Fibroblast of skin of left quadriceps (primary cell): ENCODE data around the gene C19orf47.
"Not testable (repeated sequence)": the region's sequence is repeated elsewhere in the genome, so short reads cannot be mapped to it uniquely, and the experiment has no call there.

Experiments used
- DNase-seq, 2 experiments: peaks; one replicate each; pipeline ENCODE4 v3.0.0-alpha.2; 2013; ENCODE audit warnings: low read depth in 2 of 2

The C19orf47 gene

DNA sequence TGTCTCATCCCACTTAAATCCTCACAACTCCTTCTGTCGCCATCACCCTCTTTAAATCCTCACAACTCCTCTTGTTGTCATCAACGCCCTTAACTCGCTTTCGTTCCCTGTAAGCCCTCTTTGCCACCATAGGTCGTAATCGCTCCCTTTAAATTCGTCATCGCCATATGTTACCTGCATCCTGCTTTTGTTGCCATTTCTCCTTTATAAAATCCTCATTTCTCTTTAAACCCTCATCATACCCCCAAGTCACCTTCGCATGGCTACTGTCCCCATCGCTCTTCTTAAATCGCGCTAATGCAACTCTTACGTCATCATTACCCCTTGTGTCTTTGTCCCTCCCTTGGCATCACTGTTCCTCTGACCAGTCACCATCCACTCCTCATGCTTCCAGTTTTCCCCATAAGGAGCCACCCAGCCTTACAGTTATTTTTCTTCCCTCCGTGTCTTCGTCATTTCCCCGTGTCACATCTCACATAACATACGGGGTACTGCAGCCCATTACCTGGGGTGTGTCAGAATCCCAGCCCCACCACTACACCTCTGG lies 837 bp upstream of the C19orf47 start:
- no peak for DNase-seq

DNA sequence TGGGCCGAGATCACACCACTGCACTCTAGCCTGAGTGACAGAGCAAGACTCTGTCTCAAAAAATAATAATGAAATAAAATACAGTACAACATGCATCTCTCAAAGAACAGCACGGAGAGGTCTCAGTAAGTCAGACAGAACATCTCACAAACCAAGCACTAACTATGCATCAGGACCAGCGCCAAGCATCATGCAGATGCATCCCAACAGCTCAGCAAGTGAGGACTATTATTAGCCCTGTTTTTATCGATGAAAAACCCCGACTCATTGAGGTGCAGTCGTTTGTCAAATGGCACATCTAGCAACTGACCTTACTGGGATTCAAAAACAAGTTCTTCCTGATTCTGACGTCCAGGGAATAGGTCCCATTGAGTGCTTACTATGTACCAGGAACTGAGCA lies 3.8 kb downstream of the C19orf47 start:
- DNase-seq, result no peak

DNA sequence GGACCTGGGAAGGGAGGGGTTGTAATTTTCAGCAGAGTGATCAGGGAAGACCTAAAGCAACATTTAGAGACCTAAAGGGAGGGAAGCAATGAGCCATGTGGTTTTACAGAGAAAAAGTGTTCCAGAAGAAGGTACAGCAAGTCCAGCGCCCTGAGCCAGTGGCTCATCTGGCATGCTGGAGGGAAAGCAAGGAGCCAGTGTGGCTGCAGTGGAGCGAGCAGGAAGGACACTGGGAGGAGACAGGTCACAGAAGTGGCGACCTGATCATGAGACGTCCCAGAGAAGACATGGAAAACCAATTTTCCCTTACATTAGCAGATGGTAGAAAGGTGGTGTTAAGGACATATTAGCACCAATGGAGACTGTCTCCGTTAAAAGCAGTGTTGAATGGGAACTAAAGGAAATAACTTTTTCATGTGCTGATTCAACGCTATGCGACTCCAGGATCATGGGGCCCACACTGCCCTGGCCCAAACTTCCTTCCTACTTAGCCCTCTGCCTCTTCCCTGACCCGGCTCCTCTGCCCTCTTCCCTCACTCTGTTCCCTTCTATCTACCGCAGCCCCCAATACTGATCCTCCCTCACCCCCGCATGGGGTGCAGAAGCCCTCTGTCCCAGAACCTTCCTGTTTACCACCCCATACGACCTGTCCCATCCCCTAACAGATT lies 5.4 kb downstream of the C19orf47 start:
- DNase-seq, result no peak

DNA sequence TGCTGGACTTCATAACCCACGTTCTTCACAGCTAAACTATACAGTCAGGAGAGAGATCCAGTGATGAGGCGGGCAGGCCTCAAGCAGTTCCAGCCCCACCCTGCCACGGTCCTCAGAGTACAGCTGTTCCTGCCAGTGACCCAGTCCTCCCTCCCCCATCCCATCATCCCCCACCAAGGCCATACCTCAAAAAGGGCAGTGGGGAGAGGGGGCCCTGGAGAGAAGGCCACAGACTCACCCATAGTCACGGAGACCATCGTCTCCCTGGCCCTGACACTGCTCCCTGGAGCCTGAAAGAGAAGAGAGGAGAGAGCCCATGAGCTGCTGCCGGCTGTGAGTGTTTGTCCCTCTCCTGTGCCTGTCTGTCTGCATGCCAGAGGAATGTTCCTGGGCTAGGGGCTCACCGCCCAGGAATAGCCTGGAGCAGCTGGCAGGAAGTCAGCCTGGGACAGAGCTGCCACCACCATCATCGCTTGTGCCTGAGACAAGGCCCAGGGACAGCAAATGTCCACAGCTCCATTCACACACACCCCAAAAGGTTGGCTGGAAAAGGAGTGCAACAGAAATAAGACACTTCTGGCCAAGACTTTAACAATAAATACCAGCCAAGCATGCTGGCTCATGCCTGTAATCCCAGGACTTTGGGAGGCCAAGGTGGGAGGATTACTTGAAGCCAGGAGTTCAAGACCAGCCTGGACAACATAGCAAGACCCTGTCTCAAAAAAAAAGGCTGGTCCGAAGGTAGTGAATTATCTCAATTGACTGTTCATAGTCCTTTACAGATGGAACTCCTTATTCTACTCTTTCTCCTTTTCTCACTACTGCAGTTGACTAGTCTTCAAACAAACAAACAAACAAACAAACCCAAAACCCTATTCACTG lies 6.4 kb downstream of the C19orf47 start:
- DNase-seq, result no peak

DNA sequence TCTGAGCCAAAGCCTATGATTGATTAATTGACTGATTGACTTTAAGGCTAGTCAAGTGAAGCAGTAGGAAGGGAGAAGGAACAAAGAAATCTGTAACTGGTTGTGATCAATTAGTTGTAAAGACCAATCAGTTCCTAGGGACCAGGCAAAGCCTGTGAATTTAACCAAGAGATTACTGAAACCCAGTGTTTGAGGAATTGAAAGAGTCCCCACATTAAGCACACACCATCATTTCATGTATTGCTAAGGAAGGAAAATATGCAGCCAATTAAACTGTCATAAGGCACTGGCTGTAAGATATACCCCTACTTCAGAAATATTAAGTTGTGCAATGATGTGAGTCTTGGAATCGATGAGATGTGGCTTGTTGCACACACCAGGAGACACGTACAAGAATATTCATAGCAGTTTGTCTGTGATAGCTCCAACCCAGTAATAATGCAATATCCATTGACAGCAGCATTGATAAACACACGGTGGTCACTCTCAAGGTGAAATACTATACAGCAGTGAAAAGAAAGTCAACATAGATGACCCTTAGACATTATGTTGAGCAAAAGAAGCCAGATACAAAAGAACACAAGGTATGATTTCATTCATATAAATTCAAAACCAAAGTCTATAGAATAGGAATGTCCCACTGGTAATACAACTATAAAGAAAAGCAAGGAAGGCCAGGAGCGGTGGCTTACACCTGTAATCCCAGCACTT lies 9.0 kb downstream of the C19orf47 start:
- DNase-seq, result no peak

DNA sequence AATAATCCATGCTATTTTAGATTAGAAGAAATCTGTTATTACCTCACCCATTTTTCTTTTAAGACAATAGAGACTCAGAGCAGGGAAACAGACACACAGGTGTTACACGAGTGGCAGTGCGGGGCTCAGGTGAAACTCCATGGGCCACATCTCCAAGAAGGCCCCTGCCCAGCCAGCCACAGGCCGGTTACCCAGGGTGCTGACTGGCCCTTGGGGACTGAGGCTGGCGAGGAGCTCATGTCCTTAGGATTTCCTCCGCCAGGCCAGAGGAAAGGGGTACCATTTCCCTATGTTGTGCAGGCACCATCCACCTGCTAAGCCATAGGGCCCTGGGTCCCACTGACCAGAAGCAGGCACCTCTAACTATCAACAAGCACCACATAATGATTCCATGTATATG lies 10.6 kb downstream of the C19orf47 start:
- DNase-seq, result no peak

DNA sequence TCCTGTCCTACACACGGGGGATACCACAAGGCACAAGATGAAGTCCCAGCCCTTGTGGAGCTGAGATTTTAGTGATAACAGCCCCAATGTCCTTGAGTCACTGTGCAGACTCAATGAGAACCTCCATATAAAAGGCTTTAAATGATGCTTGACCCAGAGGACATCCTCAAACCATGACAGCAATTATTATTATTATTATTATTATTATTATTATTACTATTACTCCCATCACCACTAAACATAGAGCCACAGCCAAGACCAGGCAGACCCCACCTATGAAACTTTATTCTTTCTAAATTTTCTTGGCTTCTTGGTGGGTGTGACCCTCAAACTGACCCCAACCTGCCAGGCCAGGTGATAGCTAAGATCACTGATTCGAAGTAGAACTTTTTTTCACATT lies 11.1 kb downstream of the C19orf47 start:
- no peak for DNase-seq

DNA sequence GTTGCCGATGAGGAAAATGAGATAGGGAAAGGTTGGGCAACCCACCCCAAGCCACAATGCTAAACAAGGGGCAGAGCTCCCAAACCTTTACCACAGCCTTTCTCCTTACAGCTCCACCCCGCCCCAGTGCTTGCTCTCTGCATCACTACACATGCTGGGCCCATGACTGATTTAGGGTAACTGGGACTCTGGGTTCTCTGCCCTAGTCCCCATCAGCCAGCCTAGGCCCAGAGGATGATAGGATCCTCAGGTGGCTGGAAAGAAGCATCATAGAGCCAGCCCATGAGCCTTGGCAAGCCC lies 11.6 kb downstream of the C19orf47 start:
- no peak for DNase-seq

DNA sequence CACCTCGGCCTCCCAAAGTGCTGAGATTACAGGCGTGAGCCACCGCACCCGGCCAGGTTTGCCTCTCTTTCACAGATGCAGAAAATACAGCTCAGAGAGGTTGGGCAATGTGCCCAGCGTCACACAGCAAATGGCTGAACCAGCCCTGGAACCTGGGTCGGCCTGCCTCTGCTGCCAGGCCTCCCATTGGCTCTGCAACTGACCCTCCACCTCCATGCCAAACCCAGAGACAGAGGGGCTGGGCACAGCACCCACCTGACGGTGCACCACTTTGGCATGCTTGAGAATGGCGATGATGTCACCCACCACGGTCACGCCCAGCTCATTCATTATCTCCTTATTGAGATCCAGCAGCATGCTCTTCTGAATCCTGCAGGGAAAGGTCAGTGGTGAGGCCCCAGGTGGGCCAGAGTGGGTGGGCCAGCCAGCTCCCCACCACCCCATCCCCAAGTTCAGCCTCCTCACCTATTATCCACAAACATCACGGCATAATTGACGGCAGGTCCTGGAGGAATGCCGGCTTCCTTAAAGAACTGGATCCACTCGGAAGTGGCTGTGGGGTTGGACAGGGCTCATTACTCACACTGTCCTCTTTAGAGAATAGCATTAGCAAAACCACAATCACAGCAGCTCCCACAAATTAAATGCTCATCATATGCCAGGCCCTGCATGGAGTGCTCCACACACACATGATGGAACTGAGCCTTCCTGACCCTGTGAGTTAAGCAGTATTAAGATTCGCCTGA lies 12.2 kb downstream of the C19orf47 start:
- DNase-seq, result no peak

DNA sequence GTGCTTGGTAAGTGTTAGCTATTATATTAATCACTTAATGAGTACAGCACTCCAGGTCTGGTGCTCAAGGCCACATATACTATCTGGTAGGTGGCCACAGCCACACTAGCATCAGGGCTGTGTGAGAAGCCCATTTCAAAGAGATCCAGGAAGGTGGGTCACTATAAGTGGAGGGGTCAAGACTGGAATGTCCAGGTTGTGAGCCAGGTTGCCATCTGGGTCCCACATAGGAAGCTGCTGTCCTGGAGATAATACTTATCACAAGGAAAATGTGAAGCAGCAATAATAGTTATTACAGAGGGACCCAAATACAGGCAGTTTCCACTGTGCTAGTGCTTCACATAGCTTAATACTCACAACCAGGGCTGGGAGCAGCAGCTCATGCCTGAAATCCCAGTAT lies 13.1 kb downstream of the C19orf47 start:
- no peak for DNase-seq

DNA sequence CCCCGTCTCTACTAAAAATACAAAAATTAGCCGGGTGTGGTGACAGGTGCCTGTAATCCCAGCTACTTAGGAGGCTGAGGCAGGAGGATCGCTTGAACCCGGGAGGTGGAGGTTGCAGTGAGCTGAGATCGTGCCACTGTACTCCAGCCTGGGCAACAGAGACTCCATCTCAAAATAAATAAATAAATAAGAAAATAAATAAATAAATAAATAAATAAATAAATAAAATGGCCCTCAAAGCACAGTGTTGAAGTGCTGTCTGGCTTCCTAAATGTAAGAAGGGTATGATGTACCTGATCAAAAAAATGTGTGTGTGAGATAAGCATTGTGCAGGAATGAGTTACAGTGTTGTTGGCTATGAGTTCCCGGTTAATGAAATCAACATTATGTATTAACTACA lies 15.1 kb downstream of the C19orf47 start:
- DNase-seq, result not testable (repeated sequence)

DNA sequence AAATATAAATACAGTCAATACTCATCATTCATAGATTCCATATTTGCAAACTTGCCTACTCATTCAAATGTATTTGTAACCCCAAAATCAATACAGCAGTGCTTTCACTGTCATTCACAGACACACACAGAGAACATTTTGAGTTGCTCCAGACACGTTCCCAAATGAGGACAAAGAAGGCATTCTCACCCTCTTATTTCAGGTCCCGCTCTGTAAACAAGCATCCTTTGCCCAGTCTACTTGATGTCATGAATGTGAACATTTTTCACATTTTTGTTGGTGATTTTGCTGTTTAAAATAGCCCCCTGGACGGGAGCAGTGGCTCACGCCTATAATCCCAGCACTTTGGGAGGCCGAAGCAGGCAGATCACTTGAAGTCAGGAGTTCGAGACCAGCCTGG lies 15.5 kb downstream of the C19orf47 start:
- no peak for DNase-seq

DNA sequence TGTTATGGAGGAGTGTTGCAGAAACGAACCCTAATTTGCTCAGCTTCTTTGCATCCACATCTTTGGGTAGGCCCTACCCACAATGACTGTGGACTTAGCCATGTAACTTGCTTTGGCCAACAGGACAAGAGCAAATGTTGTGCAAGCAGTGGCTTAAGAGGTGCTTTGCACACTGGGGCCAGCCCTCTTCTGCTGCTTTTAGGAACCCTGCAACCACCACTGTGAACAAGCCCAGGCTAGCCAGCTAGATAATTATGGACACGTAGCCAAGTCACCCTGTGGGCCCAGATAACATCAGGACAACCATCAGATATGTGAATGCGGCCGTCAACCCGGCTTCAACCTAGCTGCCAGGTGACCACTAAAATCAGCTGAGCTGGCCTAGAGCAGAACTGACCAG lies 17.1 kb downstream of the C19orf47 start:
- no peak for DNase-seq

DNA sequence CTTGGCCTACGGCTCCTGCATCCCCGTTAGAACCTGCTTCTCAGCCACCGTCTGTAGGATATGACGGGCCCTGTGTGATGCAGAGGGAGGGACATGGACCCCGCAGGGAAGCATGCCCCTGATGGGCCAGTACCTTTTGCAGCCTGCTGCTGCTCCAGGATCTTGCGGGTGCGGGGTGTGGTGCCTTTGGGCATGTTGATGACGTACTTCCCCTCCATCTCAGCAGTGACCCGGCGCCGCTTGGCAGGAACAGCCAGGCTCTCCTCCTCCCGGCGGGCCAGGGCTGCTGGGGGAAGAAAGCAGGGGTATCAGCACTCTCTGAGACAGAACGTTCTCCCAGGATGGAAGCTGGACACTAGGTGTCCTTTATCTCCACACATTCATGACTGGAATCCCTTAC lies 22.0 kb downstream of the C19orf47 start:
- no peak for DNase-seq

DNA sequence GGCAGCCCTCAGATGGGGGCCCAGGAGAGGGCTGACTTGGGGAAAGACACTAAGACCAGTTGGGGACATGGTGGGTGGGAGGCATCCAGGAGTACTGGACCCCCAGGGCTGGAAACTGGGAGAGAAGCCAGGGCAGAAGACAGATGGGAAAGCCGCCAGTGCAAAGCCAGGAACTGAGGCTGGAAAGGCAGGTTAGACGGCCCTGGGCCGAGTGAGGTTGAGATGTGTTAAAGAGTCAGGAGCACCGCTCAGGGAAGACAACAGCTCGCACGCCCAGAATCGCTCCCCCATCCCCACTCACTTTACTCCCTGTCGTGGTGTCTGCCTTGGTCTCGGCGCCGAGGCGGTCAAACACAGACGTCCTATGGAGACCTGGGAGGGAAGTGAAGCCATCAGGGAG lies 24.5 kb downstream of the C19orf47 start:
- no peak for DNase-seq

DNA sequence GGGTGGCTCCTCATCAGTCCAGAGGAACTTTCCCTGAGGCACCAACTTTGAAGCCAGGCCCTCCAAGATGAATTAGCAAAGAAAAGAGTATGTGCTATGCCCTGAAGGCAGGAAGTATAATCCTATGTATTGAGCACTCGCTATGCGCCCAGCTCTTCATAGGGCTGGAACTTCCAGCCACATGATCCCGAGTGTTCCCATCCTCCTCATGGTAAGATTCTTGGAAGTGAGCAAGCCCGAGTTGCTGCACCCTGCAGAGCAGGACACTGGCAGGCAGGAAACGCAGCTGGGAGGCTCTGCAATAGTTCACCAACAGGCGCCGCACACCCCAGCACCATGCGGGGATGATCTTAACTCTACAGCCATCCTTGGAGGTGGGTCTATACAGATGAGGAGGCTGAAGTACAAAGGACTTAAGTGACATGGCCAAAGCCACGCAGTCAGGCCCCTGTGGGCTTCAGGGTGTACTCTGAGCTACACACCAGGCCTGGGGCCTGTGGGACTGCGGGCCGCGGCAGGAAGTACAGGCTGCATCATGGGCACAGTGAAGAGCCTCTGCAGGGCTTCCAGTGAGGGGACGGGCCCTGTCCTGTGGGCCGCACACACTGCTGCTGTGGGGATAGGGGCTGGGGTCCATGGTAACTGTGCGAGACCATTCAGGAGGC lies 25.1 kb downstream of the C19orf47 start:
- no peak for DNase-seq

DNA sequence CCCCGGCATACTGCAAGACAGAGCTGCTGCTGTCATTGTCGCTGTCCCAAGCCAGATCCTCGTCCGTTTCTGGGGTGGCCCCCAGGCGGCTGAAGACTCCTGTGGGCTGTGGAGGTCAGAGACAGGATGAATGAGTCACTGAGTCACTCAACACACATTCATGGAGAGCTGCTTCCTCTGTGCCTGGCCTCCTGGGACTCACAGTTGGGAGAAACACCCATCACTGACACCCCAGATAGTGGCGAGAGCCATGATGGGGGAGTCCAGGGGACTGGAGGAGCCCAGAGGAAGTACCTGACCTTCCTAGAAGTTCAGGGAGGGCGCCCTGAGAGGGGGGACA lies 26.0 kb downstream of the C19orf47 start:
- no peak for DNase-seq

DNA sequence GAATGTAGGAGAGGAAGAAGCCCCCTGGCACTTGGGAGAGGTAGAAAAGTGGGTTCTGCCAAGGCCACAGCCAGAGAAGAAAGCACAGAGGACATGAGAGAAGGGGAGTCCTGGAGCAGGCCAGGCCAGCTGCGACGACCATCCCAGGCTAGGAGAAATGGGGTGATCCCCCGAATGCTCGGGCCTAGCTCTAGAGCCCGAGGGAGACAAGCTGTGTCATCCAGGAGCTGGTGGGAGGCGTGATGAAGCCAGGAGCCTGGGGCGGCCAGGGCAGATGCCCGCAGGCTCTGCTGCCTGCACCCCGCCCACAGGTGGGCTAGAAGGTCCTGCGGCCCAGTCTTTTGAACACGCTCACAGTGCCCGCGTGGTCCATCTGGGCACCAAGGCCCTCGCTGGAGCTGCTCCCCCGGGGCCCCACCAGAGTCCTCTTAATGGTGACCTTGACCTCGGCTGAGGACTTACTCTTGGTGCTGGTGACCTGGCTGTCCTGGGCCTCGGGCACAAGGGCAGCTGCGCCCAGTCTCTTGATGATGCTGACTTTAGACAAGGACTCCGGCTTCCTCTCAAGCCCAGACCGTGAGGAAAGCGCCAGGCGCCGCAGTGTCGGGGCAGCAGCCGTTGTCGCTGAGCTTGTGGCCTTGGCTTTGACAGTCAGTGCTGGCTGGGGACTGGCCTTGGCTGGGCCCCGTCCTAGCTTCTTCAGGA lies 26.5 kb downstream of the C19orf47 start:
- DNase-seq, result no peak

DNA sequence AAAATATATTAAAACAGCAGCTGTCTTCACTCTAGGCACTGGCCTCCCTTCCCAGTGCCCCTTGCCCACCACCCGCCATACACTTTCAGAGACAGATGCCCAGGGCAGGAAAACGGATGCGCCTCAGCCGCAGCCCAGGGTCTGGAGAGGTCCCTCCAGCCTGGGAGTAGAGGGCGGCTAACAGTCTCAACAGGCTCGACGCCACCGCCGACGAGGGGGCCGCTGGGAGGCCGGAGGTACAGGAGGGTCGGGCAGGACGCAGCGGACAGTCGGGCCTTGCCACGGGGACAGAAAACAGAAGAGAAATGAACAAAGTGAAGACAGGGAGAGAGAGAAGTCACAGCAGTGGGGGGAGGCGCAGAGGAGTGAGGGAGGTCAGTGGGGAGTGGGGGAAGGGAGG lies 27.1 kb downstream of the C19orf47 start:
- DNase-seq, result no peak

DNA sequence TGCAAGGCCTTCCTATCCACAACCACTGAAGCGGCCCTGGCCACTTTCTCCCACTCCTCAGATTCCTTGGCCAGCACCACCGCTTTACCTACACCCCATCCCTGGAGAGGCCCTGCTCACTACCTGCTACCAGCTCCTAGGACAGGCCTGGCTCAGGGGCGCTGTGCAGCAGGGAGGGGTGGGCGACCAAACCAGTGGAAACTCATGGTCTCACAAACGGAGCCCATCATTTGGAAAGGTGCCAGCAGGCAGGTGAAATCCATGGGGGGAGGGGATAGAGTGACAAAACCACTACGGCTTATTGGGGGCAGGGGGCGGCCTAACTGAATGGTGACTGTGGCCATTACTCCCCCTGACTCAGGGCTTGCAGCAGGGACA lies 27.6 kb downstream of the C19orf47 start:
- no peak for DNase-seq

DNA sequence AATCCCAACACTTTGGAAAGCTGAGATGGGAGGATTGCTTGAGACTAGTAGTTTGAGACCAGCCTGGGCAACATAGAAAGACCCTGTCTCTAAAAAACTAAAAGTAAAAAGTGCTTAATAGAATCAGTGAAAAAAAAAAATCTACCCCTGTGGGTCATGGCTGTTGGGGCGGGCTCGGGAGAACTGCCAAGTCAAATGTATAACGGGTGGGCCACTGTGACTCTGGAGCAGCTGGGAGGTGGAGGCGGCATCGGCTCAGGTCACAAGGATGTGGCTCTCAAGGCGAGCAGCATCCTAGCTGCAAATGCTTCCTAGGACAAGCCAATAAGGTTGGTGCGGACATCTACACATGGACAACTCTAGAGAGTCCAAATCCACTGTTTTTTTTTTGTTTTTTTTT lies 30.9 kb downstream of the C19orf47 start:
- DNase-seq, result no peak
